ENCODE data around the gene ANTXR1. TPM values are rescaled to one million over a fixed set of nuclear protein-coding genes. Genes with fewer than 3 reads are reported as not detected.
A peak's percentile ranks its signal among the peaks of the same experiment; 100 is the strongest.

The ANTXR1 gene
- polyA plus RNA-seq, 1 donor (not counting 4 experiments of a cell fraction or from before 2014, with no cell fraction given), result 20.4 TPM

GRCh38 chr2:69297216-69297615 lies 284.2 kb downstream of the ANTXR1 start:
- Histone ChIP-seq H3K79me2 (ENCODE audit: control insufficient read depth, insufficient read depth, low read length) (no peaks in the 10 kb centered on the region), H3K4me1 (ENCODE audit: control insufficient read depth, extremely low read depth, insufficient read depth, low read length) (peaks cover 13% of the 10 kb centered on the region), H3K9me1 (ENCODE audit: control insufficient read depth, extremely low read depth, insufficient read depth, low read length) (no peaks in the 10 kb centered on the region), H4K20me1 (ENCODE audit: control insufficient read depth, extremely low read depth, insufficient read depth, low read length) (no peaks in the 10 kb centered on the region), H2AFZ (ENCODE audit: control insufficient read depth, low read length) (no peak overlapping the region), H3K27me3 (ENCODE audit: control insufficient read depth, extremely low read depth, insufficient read depth, low read length) (peaks cover 3% of the 10 kb centered on the region), H3K27ac (ENCODE audit: control insufficient read depth, insufficient read depth, low read length) (no peak overlapping the region), H3K9ac (ENCODE audit: control insufficient read depth, extremely low read depth, insufficient read depth, low read length) (no peak overlapping the region), H3K4me2 (ENCODE audit: control insufficient read depth, extremely low read depth, insufficient read depth, low read depth, low read length) (no peak overlapping the region), H3K36me3 (ENCODE audit: control insufficient read depth in 2 of 2, extremely low read depth in 1 of 2, insufficient read depth in 2 of 2, low read length in 2 of 2) (no peaks in the 10 kb centered on the region), H3K4me3 (ENCODE audit: control insufficient read depth in 2 of 3, extremely low read depth in 1 of 3, insufficient read depth in 2 of 3, low read depth in 1 of 3, low read length in 3 of 3) (no peak overlapping the region), H3K9me3 (ENCODE audit: control insufficient read depth, low read depth, low read length) (no peaks in the 10 kb centered on the region)
- DNase-seq (ENCODE audit: low read depth, low spot score) (no peak), FAIRE-seq (no peak)
- dilution Hi-C loops (cut with MboI; ENCODE audit: extremely low pct_ligation_motif_present, low sequenced_read_pairs), result no loop called here
- TF ChIP-seq EZH2 (IDR thresholded peaks at IDR 0.05; ENCODE audit: low read length), result no peak
- TF ChIP-seq, protein P1, sequence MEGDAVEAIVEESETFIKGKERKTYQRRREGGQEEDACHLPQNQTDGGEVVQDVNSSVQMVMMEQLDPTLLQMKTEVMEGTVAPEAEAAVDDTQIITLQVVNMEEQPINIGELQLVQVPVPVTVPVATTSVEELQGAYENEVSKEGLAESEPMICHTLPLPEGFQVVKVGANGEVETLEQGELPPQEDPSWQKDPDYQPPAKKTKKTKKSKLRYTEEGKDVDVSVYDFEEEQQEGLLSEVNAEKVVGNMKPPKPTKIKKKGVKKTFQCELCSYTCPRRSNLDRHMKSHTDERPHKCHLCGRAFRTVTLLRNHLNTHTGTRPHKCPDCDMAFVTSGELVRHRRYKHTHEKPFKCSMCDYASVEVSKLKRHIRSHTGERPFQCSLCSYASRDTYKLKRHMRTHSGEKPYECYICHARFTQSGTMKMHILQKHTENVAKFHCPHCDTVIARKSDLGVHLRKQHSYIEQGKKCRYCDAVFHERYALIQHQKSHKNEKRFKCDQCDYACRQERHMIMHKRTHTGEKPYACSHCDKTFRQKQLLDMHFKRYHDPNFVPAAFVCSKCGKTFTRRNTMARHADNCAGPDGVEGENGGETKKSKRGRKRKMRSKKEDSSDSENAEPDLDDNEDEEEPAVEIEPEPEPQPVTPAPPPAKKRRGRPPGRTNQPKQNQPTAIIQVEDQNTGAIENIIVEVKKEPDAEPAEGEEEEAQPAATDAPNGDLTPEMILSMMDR (optimal IDR thresholded peaks at IDR 0.05 in 1 of 3, IDR thresholded peaks at IDR 0.05 in 1 of 3, conservative IDR thresholded peaks at IDR 0.05 in 1 of 3; ENCODE audit: extremely low read depth in 1 of 3, insufficient read depth in 2 of 3, low read length in 3 of 3), result no peak

DNA sequence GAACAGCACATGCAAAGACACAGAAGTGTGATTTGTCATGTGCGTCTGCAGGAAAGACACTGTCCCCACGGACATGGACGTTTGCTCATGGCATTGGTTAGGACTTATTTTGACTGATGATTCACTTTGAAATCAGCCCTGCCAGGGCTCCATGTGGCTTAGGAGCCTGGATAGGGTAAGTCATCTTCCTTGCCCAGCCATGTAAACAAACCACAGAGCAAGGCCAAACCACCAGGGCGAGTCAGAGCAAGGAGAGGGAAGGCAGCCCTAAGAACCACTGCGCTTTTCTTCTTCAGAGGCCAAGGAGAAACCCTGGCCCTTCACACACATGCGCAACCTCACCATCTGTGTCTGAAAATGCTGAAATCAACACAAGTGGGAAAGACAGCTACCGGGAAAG lies 285.3 kb downstream of the ANTXR1 start:
- Histone ChIP-seq H4K20me1 (ENCODE audit: control insufficient read depth, extremely low read depth, insufficient read depth, low read length) (no peaks in the 10 kb centered on the region), H3K79me2 (ENCODE audit: control insufficient read depth, insufficient read depth, low read length) (no peaks in the 10 kb centered on the region), H3K9me1 (ENCODE audit: control insufficient read depth, extremely low read depth, insufficient read depth, low read length) (no peaks in the 10 kb centered on the region), H3K9me3 (ENCODE audit: control insufficient read depth, low read depth, low read length) (no peaks in the 10 kb centered on the region), H3K4me3 (ENCODE audit: control insufficient read depth in 2 of 3, extremely low read depth in 1 of 3, insufficient read depth in 2 of 3, low read depth in 1 of 3, low read length in 3 of 3) (peak overlapping the region in 1 of 3 experiments; percentile 12), H3K4me2 (ENCODE audit: control insufficient read depth, extremely low read depth, insufficient read depth, low read depth, low read length) (peak overlapping the region; percentile 52), H3K36me3 (ENCODE audit: control insufficient read depth in 2 of 2, extremely low read depth in 1 of 2, insufficient read depth in 2 of 2, low read length in 2 of 2) (no peaks in the 10 kb centered on the region), H3K27ac (ENCODE audit: control insufficient read depth, insufficient read depth, low read length) (no peak overlapping the region), H2AFZ (ENCODE audit: control insufficient read depth, low read length) (no peak overlapping the region), H3K27me3 (ENCODE audit: control insufficient read depth, extremely low read depth, insufficient read depth, low read length) (peaks cover 3% of the 10 kb centered on the region), H3K4me1 (ENCODE audit: control insufficient read depth, extremely low read depth, insufficient read depth, low read length) (peaks cover 13% of the 10 kb centered on the region), H3K9ac (ENCODE audit: control insufficient read depth, extremely low read depth, insufficient read depth, low read length) (no peak overlapping the region)
- FAIRE-seq (peak; percentile 98), DNase-seq (ENCODE audit: low read depth, low spot score) (peak; percentile 49)
- TF ChIP-seq, protein P1 (optimal IDR thresholded peaks at IDR 0.05 in 1 of 3, IDR thresholded peaks at IDR 0.05 in 1 of 3, conservative IDR thresholded peaks at IDR 0.05 in 1 of 3; ENCODE audit: extremely low read depth in 1 of 3, insufficient read depth in 2 of 3, low read length in 3 of 3), result no peak
- TF ChIP-seq EZH2 (IDR thresholded peaks at IDR 0.05; ENCODE audit: low read length), result no peak
- dilution Hi-C loops (cut with MboI; ENCODE audit: extremely low pct_ligation_motif_present, low sequenced_read_pairs), result no loop called here

Data from keratinocyte (primary cell).